Pulmonary artery endothelial cell (primary cell): ENCODE results near the gene KIRREL3. TPM values are rescaled to one million over a fixed set of nuclear protein-coding genes. Genes with fewer than 3 reads are reported as not detected.

ENCODE experiments used
- DNase-seq: peaks from one replicate; pipeline ENCODE4 v3.0.0-alpha.2; 2011; ENCODE audit warnings: low read depth, low spot score
- total RNA-seq: library from RNA; depleted of rRNA; stranded (reverse); fragments of >200 nt; gene quantifications from 2 replicates; pipeline ENCODE4 v1.2.3, GENCODE V29; 2014

KIRREL3 gene
- total RNA-seq, 1 donor from 2014 or later: not detected

DNA sequence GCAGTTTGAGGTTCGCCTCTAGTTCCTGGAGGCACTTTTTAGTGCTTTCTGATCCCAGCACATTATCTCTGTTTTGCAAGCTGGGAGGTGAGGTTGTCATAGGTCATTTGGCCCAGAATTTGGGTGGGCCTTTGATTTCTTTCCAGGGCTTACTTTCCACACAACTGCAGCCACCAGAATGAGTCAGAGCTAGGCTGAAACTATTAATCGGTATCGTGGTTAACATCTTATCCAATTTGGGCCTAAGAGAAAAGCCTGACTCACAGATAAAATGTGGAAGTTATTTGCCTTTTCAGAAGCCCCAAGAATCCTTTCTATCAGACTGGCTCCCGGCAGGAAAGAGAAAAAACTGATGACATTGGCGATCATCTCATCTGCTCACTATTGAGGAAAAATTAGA is 166.4 kb downstream of the KIRREL3 start:
- no peak for DNase-seq

DNA sequence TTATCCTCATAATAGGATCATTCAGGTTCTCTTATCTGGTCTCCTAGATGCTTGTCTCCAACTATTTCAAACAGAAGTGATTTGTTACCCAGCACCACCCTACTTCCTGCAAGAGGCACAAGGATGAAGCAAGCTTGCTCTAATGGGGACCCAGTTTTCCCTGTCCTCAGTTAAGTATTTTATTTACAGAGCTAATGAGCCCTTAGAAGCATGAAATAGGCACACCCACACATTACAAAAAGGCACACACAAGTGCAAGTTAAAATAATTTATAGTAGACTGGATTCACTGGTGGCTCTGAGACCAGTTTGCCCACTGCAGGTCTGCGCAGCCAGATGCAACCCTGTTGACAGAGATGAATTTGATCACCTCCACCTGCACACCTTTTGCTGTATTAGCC is 167.5 kb downstream of the KIRREL3 start:
- no peak for DNase-seq

DNA sequence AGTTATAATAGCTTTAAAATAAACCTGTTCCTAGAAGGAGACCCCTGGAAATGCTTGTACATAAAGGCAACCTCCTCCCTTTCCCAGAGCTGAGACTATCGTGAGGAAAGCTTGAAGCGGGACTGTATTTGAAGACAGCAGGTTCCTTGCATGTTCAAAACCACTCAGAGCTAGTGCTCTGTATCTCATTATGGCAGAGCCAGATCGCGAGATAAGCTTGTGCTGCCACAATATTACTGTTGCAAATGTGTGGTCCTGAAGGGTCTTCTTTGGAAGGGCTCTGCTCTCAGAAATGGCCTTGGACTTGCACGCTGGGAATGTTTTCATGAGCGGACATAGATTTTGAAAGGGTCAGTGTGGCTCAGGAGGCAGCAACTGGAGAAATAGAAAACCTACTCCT is 168.2 kb downstream of the KIRREL3 start:
- no peak for DNase-seq

DNA sequence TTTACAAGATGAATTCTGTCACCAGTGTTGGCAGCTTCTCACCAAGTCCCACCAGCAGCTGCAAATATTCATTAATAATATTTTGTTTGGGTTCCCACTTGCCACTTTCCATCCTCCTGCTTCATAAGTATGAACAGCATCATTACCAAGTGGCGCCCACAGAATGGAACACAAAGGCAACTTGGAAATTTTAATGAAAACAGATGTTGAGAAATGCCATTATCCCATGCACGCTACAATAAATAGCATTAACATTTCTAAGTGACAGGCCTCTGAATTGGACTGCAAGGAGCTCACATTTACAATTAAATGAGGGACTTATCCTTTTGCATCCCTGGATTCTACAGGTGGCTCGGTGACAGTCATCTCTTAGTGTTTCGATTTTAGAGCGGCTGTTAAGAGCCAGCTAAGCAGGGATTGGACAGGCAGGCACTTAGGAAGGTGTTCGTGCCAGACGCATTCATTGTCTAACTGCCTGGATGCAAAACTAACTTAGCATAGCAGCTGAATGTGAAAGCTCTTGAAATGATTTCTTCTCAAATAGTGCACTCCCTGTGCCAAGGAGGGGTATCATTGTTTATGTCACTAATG is 170.3 kb downstream of the KIRREL3 start:
- no peak for DNase-seq

DNA sequence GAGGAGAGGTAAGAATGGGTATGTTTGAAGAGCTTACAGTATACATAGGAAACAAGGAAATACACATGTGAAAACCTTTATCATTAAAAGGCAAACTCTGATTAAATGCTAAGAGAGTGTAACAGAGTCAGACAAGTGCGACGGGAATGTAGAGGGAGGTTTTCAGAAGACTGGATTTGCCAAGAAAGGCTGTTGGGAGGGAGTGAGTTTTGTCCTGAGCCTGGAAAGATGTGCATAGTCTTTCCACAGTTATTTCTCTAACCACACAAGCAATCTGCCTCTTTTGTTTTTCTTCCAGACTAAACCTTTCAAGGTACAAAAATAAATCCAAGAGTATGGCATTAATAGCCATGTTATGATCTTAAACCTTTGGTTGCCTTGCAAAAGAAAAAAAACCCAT is 170.9 kb downstream of the KIRREL3 start:
- no peak for DNase-seq

DNA sequence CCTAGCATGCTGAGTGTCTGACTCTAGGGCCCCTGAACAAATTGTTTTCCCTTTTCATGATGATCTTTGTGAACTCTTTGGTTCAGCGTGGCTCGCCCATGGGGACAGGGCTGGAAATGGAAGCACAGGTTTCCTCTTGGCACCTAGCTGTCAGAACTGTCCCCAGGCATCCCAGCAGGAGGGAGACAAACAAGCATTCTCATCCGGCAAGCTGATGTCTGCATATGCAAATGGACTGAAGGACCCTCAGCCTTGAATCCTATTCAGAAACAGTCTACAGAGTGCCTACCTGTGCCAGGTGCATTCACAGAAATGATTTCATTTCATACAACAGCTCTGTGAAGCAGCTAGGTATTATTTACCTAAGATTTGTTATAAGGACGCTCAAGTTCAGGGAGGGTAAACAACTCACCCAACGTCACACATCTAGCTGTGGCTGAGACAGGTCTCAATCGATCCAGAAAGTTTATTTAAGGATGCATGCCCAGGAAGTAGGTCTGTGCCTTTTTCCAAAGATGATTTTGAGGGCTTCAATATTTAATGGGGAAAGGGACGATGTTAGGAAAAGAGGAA is 176.4 kb downstream of the KIRREL3 start:
- DNase-seq: no peak

DNA sequence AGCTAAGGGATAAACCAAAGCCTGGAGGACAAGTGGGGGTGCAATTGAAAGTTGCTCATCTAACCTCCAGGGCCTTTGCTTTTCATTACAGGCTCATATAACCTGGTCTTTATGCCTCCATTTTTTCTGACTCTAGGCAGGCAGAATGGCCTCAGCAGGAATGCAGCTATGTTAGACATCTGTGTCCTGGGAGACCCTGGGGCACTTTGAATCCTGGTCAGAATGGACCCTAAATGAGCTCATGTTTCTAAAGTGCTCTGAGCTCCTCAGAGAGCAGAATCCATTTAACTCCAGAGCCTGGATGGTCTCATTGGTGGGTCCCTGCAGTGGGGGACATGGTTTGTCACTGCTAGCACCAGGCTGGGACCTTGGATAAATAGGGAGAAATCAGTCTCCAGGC is 177.3 kb downstream of the KIRREL3 start:
- no peak for DNase-seq

DNA sequence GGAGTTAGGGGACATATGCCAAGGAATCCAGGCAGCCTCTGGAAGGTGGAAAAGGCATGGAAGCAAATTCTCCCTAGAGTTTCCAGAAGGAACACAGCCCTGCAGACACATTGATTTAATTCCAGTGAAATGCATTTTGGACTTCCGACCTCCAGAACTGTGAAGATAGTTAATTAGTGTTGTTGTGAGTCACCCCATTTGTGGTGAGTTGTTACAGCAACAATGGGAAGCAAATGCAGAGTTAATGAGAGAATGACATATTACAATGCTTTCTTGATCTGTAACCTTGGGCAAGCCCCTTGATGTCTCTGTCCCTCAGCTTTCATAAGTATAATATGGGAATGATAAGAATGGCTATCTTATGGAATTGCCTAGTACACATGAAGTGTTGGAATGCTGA is 178.7 kb downstream of the KIRREL3 start:
- no peak for DNase-seq

DNA sequence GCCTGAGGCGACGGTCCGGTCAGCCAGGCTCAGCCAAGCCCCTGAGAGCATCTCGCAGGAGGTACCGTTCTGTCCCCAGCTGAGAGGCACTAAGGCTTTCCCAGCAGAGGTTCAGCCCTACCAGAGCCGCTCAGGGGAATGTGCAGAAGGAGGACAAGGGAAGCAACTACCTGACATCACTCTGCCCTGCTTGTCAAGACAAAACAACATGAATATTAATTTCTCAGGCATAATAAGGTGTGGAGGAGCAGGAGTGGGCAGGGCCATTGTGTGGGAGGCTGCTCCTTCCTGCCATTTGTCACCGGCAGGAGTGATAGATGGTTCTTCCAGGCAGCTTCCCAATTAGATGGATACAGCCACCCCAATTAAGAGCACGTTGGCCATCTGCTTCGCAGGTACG is 181.4 kb downstream of the KIRREL3 start:
- no peak for DNase-seq

DNA sequence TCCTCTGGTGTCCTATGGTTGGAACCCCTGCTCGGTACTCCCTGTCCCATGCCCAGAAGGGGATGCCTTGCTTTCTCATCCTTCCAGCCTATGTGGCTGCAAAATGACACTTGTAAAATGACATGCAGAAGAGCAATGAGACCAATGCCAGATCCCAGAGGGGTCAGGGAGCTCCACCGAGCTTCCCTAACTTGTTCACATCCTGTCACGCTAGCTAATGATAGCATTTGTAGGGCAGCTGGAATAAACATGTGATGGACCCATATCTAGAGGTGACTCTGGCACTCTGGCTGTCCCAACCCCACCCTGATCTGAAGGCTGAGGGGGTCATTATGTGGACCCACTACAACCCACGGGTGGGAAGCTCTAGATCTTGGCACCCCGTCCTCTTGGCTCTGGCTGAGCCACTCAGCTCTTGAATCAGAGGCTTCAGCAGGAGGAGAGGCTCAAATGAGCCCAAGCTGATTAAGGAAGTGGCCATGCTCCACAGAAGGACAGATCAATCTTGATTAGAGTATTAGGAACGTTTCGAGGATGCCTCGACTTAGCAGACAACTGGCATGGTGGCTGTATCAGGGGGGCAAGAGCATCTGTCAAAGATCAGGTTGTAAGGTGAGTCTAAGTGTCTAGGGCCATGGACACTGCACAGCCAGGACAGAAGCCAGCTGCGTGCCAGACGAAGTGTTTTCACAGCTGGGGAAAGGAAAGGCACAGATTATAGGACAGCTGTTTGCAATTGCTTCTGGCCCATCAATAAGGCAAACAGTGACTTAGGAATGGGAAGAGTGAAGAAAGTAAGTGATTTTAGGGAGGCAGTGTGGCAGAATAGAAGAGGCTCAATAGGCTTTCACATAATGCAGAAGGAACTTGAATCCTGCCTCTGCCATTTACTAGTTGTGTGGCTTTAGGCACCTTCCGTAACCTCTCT is 182.8 kb downstream of the KIRREL3 start:
- DNase-seq: no peak

DNA sequence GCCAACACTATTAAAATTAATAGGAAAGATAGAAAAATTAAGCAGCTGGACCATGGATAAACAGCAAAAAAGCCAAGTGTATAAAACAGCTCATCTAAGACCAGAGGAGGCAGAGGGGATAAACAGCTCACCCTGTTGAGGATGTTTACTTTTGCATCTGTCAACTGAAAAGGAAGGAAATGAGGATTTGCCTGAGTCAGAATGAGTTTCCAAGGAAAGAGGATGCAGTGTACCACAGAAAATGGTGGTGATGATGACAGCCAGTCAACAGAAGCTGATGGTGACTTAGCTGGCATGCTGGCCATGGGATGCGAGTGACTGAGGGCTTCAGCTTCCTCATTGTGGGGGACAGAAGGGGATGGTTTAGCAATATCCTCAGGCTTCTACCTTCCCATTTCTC is 183.5 kb downstream of the KIRREL3 start:
- DNase-seq: no peak

DNA sequence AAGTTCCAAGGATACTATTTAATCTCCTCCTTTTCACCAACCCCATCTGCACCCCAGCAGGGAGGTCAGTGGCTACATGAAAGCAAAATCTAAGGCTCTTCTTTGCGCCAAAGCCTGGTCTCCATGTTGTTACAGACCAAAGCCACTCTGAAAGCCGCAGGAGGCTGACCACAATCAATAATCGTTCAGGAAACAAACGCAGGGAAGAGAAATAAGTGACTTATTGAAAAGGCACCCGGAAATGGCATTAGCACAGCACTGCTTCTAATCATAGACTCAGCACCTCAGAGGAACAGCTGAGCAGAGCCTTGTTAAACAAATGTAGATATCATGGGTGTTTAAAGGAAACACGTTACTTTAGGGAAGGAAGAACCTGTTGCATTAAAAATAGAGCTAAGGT is 183.9 kb downstream of the KIRREL3 start:
- no peak for DNase-seq

DNA sequence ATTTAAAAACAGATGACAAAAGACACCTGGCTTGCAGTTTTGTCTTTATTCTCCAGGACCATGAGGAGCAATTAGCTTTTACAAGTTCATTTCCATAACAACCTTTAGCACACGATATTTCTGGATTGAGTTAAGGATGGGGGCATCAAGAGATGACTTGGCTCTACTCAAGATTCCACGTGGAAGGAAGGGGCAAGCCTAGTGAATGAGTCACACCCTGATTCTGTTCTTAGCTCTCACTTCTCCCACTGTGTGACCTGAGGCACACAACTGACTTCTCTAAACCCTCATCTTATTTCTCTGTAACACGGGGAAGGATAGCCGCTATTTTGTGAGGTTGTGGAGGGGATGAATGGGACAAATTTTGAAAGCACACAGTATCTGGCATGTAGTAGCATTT is 185.5 kb downstream of the KIRREL3 start:
- no peak for DNase-seq

DNA sequence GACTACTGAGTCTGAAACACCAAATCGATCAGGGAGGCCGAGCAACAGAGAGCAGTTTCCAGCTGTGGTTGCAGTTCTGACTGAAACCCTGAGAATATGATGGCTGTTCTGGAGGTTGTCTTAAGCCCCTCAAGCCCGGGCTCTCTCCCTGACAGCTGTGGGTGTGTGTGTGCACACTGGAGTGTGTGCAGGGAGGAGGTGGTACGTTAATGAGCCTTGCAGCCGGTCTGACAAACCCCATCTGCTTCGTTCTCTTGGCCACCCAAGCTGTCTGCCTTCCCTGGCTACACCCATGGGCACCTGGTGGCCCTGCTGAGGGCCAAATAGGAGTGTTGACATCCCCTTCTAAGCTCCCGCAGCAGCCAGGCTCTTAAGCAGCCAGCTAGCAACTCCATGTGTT is 189.8 kb downstream of the KIRREL3 start:
- no peak for DNase-seq

DNA sequence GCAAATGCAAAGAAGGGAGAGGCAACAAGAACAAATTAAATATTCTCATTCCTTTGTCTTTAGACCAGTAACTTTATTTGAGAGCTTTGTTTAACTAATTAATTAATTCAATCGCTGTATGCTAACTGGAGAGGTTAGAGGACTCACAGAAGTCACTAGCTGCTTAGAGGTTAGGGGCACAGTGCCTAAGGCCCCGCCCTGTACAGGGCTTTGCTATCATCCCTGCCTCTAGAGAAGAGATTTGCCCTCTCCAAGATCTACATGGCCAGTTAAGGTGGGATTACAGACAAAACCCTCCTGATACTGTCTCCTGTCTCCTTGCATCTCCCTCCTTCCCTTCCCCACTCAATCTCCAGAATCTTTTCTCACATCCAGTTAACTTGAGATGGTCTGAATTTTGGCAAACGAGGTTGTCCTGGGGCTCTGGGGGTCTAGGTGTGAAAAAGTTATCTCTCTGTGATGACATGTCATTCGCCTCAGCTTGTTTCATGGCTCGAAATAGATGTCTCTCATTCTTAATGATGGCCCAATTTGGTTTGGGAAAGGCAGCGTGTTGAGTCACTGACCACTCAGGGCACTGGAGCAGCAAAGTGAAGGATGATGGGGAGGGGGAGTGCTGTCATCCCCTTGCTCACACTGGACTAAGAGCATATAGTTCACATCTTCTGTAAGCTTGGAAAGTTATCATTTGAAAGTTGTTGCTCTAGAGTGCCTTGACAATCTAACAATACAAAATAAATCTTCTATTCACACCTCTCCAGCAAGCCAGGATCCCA is 190.9 kb downstream of the KIRREL3 start:
- DNase-seq: no peak

DNA sequence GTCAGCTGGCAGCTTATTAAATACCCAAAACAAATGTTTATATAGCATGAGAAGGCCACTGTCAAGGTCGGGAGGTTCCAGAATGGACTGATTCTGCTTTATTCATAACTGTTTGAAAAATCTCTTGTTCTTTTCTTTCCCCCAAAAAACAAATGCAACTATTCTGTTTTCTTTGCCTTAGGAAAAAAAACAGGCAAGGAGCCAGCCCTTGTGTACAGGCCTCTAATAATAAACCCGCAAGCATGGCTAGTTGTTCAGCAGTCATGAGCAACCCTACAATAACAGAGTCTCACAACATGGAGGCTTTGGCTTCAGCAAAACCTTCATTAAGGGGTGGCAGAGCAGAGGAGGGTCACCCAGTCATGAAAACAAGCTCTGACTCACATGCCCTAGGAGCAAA is 191.7 kb downstream of the KIRREL3 start:
- DNase-seq: no peak

DNA sequence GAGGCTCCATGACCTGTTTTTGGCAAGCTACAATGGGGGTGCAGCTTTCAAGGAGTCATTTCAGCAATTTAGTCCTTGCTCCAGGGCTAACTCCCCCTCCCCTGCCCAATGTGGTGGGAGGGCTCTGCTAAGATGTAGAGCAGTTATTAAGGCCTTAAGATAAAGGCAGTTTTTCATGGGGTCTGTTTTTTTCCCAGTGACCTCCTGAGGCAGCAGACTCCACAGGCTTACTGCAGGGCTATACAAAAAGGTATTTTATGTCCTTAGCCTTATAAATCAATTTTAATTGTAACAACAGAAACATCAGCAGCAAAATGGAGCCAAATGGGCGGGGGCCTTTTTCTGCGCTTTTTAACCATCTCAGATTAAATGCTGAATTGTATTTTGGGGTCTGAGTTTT is 192.3 kb downstream of the KIRREL3 start:
- no peak for DNase-seq

DNA sequence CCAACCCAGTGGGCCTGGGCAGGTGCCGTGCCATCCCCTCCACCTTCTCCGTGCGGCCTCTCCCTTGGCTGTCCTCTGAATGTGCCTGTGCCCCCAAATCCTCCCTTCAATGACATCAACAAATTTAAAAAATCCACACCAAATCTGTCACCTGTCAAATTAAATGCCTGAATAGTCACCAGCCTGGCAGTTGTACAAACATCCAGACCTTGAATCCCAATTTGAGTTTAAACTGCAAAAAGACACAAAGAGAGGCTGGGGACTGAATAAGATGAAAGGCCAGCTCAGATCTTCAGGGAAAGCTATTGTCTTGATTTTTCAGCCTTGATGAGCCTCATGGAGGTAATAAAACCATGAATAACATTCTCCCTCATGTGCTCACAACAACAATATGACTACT is 194.7 kb downstream of the KIRREL3 start:
- no peak for DNase-seq

DNA sequence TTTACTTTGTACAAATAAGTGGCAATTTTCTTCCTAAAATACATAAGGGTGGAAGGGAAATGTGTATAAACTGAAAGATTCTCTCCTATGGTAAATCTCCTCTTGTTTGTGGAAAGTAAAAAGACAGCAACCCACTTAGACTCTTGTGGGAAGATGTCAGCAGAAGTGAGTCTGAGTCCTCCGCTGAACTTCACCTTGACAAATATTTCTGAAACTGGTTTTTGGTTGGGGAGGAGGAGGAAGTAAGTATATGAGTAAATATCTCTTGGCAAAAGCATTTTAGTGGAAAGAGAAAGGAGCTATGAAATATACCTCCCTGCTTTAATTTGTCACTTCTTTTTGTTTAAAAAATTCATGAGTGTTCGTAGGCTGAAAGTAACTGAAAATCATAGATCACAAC is 196.2 kb downstream of the KIRREL3 start:
- no peak for DNase-seq

DNA sequence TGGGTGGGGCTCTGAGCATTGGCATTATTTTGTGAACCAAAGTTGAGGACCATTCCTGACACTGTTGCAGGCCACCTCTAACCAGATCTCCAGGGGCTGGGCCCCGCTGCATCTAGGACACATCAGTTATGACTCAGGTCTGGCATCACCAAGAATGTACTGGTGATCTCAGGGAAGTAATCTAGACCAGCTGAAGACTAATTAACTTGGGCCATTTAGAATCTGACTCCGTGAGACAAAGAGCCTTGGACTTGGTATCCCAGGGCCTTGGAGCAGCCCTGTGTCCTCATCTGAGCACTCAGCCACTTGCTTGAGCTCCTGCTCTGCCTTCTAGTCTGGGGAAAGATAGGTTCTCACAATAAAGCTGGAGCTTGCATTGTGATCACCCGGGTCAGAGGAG is 200.6 kb downstream of the KIRREL3 start:
- no peak for DNase-seq

DNA sequence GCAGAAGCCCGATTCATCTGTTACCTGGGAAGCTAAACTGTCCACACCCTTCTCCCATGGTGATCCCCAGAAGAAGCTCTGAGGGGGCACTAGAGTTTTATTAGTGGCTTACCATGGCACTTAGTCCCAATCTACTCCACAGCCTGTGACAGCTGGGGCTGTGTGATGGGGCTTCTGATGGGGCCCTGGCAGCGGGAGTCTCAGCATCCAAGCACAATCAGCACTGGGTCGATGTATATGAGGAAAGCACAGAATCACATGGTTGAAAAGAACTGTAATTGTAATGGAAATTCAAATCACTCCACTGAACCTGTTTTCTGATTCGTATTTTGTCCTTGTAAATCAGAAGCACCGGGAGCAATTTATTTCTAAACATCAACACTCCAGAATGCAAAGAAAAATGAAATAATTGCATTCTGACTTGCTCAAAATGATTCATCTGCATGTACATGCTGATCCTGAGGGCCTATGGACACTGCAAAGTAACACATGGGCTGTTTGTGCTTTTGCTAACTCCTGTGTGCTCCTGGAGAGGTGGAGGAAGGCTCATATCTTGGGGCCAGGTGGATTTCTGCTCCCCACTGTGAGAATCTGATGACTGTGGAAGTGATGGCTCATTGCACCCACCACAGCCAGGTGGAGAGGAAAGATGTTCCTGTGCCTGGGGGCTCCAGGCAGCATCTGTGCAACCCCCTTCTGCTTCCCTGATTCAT is 203.0 kb downstream of the KIRREL3 start:
- no peak for DNase-seq
